Endothelial cell of umbilical vein (primary cell): ENCODE data around the gene PHC2. TPM values are rescaled to one million over a fixed set of nuclear protein-coding genes. Genes with fewer than 3 reads are reported as not detected.
A peak's percentile ranks its signal among the peaks of the same experiment; 100 is the strongest.

Experiments used
- BruUV-seq: library from RNA; stranded (reverse); fragments of 400-500 nt; replicated peaks from 2 replicates; lab custom pipeline; 2021; lab: Mats Ljungman, UMichigan
- CTCF ChIA-PET: fragments of 300-600, 350-600 bp; sonication (Branson Sonifier 250); formaldehyde crosslinking; loops from one replicate; lab custom pipeline; 2021; ENCODE audit warnings: antibody characterized with exemption, inconsistent platforms; lab: Charles Lee
- POLR2A ChIA-PET: fragments of 300-600, 350-600 bp; sonication (Branson Sonifier 250); formaldehyde crosslinking; loops from one replicate; lab custom pipeline; 2021; ENCODE audit warnings: antibody characterized with exemption, inconsistent platforms; lab: Charles Lee
- DNase-seq: peaks from one replicate; pipeline ENCODE4 v3.0.0-alpha.2; 2011; ENCODE audit warnings: low read depth, low spot score
- FAIRE-seq: peaks from 2 replicates; lab custom pipeline; 2011; peaks lifted over from hg19 to GRCh38; lab: Jason Lieb, UNC
- H2AFZ ChIP-seq: 2 replicates; pipeline ENCODE4 v1.6.0; 2012; ENCODE audit warnings: low read depth, low read length, control low read depth, inconsistent platforms
- H3K27ac ChIP-seq: 2 replicates; pipeline ENCODE4 v1.5.1; 2011; ENCODE audit warnings: low read depth, mild to moderate bottlenecking, control low read depth, low read length, moderate library complexity; ENCODE audit not compliant: insufficient read depth
- H3K27me3 ChIP-seq, 2 experiments: 2 replicates each; pipeline versions ENCODE4 v1.6.0 to v1.6.1; 2011; ENCODE audit warnings: low read length in 2 of 2, mixed read lengths in 1 of 2; ENCODE audit not compliant: control insufficient read depth in 2 of 2, insufficient read depth in 2 of 2
- H3K36me3 ChIP-seq, 2 experiments: 2 replicates in 1 of 2; 3 replicates in 1 of 2; pipeline ENCODE4 v1.5.1; 2011; ENCODE audit warnings: low read length in 2 of 2, mild to moderate bottlenecking in 1 of 2, moderate library complexity in 1 of 2; ENCODE audit not compliant: control insufficient read depth in 2 of 2, insufficient read depth in 2 of 2; ENCODE audit errors: extremely low read depth in 1 of 2
- H3K4me1 ChIP-seq: 3 replicates; pipeline ENCODE4 v1.5.1; 2011; ENCODE audit warnings: mild to moderate bottlenecking, low read length; ENCODE audit not compliant: control insufficient read depth, insufficient read depth; ENCODE audit errors: extremely low read depth
- H3K4me2 ChIP-seq: 2 replicates; pipeline ENCODE4 v1.6.1; 2011; ENCODE audit warnings: low read length, control low read depth, mixed read lengths; ENCODE audit not compliant: insufficient read depth
- H3K4me3 ChIP-seq, 3 experiments: fragments of 200-600 bp in 1 of 3; sonication (generic), shearing (Covaris generic) in 1 of 3; replicated peaks in 1 of 3; 2 replicates each; pipeline ENCODE4 v1.5.1; 2011 to 2016; ENCODE audit warnings: control low read depth in 3 of 3, low read length in 3 of 3, mild to moderate bottlenecking in 2 of 3, inconsistent platforms in 1 of 3, low read depth in 1 of 3, moderate library complexity in 1 of 3; ENCODE audit not compliant: insufficient read depth in 1 of 3
- H3K79me2 ChIP-seq: 2 replicates; pipeline ENCODE4 v1.6.0; 2012; ENCODE audit warnings: low read length, inconsistent platforms; ENCODE audit not compliant: control insufficient read depth, insufficient read depth
- H3K9ac ChIP-seq: replicated peaks from 2 replicates; pipeline ENCODE3; 2011; ENCODE audit warnings: low read length, control low read depth; ENCODE audit not compliant: insufficient read depth; ENCODE audit errors: extremely low read depth
- H3K9me1 ChIP-seq: replicated peaks from 3 replicates; pipeline ENCODE4 v1.6.0; 2011; ENCODE audit warnings: mild to moderate bottlenecking, low read length; ENCODE audit not compliant: control insufficient read depth, insufficient read depth; ENCODE audit errors: extremely low read depth
- H3K9me3 ChIP-seq: replicated peaks from 2 replicates; pipeline ENCODE4 v1.5.1; 2012; ENCODE audit warnings: low read length, inconsistent platforms; ENCODE audit not compliant: control insufficient read depth, insufficient read depth
- H4K20me1 ChIP-seq: replicated peaks from 2 replicates; pipeline ENCODE3; 2011; ENCODE audit warnings: mild to moderate bottlenecking, low read length; ENCODE audit not compliant: control insufficient read depth, insufficient read depth; ENCODE audit errors: extremely low read depth
- EZH2 ChIP-seq: IDR thresholded peaks from 2 replicates; pipeline ENCODE4 v1.6.1; 2012; ENCODE audit warnings: borderline replicate concordance, low read depth, mild to moderate bottlenecking, moderate library complexity, low read length, inconsistent platforms; ENCODE audit not compliant: severe bottlenecking
- FOS ChIP-seq: IDR thresholded peaks from 2 replicates; pipeline ENCODE4 v1.6.1; 2011; ENCODE audit warnings: mild to moderate bottlenecking, low read length, moderate library complexity, borderline replicate concordance; ENCODE audit not compliant: insufficient read depth
- GATA2 ChIP-seq: IDR thresholded peaks from 2 replicates; pipeline ENCODE4 v1.7.0; 2011; ENCODE audit warnings: low read depth, mild to moderate bottlenecking, moderate library complexity, mixed read lengths, low read length; ENCODE audit not compliant: insufficient read length, insufficient read depth
- JUN ChIP-seq: IDR thresholded peaks from 2 replicates; pipeline ENCODE4 v1.6.1; 2011; ENCODE audit warnings: borderline replicate concordance, low read depth; ENCODE audit not compliant: insufficient read length, insufficient read depth
- MYC ChIP-seq: IDR thresholded peaks from one replicate; pipeline ENCODE4 v1.6.1; 2011; ENCODE audit warnings: mild to moderate bottlenecking, low read depth, low read length
- POLR2A ChIP-seq: IDR thresholded peaks from 2 replicates; pipeline ENCODE4 v1.6.1; 2012; ENCODE audit warnings: low read depth, mild to moderate bottlenecking, control low read depth, low read length
- POLR2AphosphoS5 ChIP-seq: IDR thresholded peaks from 2 replicates; pipeline ENCODE4 v1.6.1; 2012; ENCODE audit warnings: low read depth, mild to moderate bottlenecking, control low read depth, low read length, moderate library complexity; ENCODE audit not compliant: insufficient read depth
- dilution Hi-C: fragments of 300-500 bp; cut with MboI; formaldehyde crosslinking; loops from one replicate; pipeline ENCODE4 v1.15.0; 2019; ENCODE audit warnings: low sequenced_read_pairs; ENCODE audit not compliant: extremely low pct_ligation_motif_present
- intact Hi-C: fragments of 100-400 bp; cut with micrococcal nuclease; formaldehyde crosslinking; loops from one replicate; pipeline ENCODE4 v1.10.0; 2022
- polyA plus RNA-seq, 4 experiments: library from polyadenylated mRNA; depleted of rRNA in 3 of 4; stranded (reverse) in 3 of 4; unstranded in 1 of 4; fragments of >200 nt; gene quantifications; 2 replicates each; pipeline versions ENCODE4 v1.2.1 to v1.2.3, GENCODE V29; 2011 to 2012; ENCODE audit warnings: missing spikeins in 1 of 4
- total RNA-seq: library from RNA; stranded (reverse); gene quantifications from 2 replicates; pipeline ENCODE4 v1.2.3, GENCODE V29; 2021
- TF ChIP-seq, protein P1 (sequence below): IDR thresholded peaks from 2 replicates; pipeline ENCODE4 v1.6.1; 2011; ENCODE audit not compliant: insufficient read depth, insufficient read length
- TF ChIP-seq, protein P2 (sequence below), 2 donors: IDR thresholded peaks; 1 replicate in 1 of 2; 2 replicates in 1 of 2; pipeline ENCODE4 v1.5.1; 2011; ENCODE audit warnings: low read length in 2 of 2, mild to moderate bottlenecking in 2 of 2, moderate library complexity in 2 of 2, control low read depth in 1 of 2, inconsistent platforms in 1 of 2, low read depth in 1 of 2; ENCODE audit not compliant: insufficient read depth in 1 of 2; ENCODE audit errors: extremely low read depth in 1 of 2

PHC2 gene
- total and polyA plus RNA-seq, 2 donors (not counting 3 experiments of a cell fraction or from before 2014, with no cell fraction given) = 65.6 to 79.0 TPM

GRCh38 chr1:33429856-33430691 is 821 bp downstream of the PHC2 start:
- H4K20me1 ChIP-seq = no peaks in the 10 kb centered on the region
- no peaks in the 10 kb centered on the region for H3K27me3 ChIP-seq
- peak overlapping the region; percentile 2 for H3K27ac ChIP-seq
- no peaks in the 10 kb centered on the region for H3K9me1 ChIP-seq
- CTCF ChIA-PET = interaction anchor here (0.6 to 1.0 kb wide), 3 partner anchors 46 to 135 kb away, joined by 3 to 7 read pairs (median 4); no protein-coding TSS in a partner anchor
- H3K9me3 ChIP-seq = no peaks in the 10 kb centered on the region
- H2AFZ ChIP-seq = peak overlapping the region; percentile 89
- dilution Hi-C loops (no loop called here), intact Hi-C loops (loop anchor here (1.0 to 5.0 kb wide), 3 partner anchors 82 to 303 kb away; no protein-coding TSS in a partner anchor)
- peaks cover 30% of the 10 kb centered on the region for H3K4me1 ChIP-seq
- H3K36me3 ChIP-seq = no peaks in the 10 kb centered on the region
- POLR2A ChIA-PET = no interaction called here
- H3K79me2 ChIP-seq = no peaks in the 10 kb centered on the region
- H3K4me3 ChIP-seq = peak overlapping the region; percentile 36 to 66 (median 55)
- DNase-seq (peak; percentile 30), FAIRE-seq (no peak)
- no peak for TF ChIP-seq GATA2
- no peak for TF ChIP-seq JUN
- TF ChIP-seq FOS = no peak
- no peak for TF ChIP-seq POLR2A
- no peak for TF ChIP-seq POLR2AphosphoS5
- no peak for TF ChIP-seq EZH2
- TF ChIP-seq, protein P1, sequence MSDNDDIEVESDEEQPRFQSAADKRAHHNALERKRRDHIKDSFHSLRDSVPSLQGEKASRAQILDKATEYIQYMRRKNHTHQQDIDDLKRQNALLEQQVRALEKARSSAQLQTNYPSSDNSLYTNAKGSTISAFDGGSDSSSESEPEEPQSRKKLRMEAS = no peak
- no peak for TF ChIP-seq MYC
- TF ChIP-seq, protein P2, sequence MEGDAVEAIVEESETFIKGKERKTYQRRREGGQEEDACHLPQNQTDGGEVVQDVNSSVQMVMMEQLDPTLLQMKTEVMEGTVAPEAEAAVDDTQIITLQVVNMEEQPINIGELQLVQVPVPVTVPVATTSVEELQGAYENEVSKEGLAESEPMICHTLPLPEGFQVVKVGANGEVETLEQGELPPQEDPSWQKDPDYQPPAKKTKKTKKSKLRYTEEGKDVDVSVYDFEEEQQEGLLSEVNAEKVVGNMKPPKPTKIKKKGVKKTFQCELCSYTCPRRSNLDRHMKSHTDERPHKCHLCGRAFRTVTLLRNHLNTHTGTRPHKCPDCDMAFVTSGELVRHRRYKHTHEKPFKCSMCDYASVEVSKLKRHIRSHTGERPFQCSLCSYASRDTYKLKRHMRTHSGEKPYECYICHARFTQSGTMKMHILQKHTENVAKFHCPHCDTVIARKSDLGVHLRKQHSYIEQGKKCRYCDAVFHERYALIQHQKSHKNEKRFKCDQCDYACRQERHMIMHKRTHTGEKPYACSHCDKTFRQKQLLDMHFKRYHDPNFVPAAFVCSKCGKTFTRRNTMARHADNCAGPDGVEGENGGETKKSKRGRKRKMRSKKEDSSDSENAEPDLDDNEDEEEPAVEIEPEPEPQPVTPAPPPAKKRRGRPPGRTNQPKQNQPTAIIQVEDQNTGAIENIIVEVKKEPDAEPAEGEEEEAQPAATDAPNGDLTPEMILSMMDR (IDR thresholded peaks at IDR 0.05; ENCODE audit: extremely low read depth in 1 of 2, insufficient read depth in 1 of 2, low read depth in 1 of 2, low read length in 2 of 2) = no peak
- no TSS peak for BruUV-seq
- peak overlapping the region; percentile 41 for H3K9ac ChIP-seq
- H3K4me2 ChIP-seq = peak overlapping the region; percentile 79
